ENCODE results near the gene TRIM34. TPM values are rescaled to one million over a fixed set of nuclear protein-coding genes. Genes with fewer than 3 reads are reported as not detected.
"Not testable (repeated sequence)": the region's sequence is repeated elsewhere in the genome, so short reads cannot be mapped to it uniquely, and the experiment has no call there.

Gene TRIM34
- total and polyA plus RNA-seq, 2 donors from 2014 or later: 5.9 to 6.7 TPM

- Histone ChIP-seq H3K4me1 (ENCODE audit: control insufficient read depth in 2 of 3, insufficient read depth in 2 of 3, low read depth in 1 of 3, low read length in 3 of 3) (no peaks in the 10 kb centered on the region), H3K27me3 (ENCODE audit: control insufficient read depth, insufficient read depth, low read length) (no peaks in the 10 kb centered on the region), H3K9me3 (ENCODE audit: control insufficient read depth in 2 of 3, insufficient read depth in 1 of 3, low read length in 3 of 3) (no peaks in the 10 kb centered on the region), H3K27ac (ENCODE audit: low read depth in 2 of 2, low read length in 2 of 2) (no peak overlapping the region), H3K4me3 (ENCODE audit: low read length in 3 of 3) (peak overlapping the region in 2 of 3 donors; percentile 87 to 89), H3K9ac (ENCODE audit: low read length in 3 of 3) (no peak overlapping the region), H3K36me3 (ENCODE audit: control insufficient read depth in 2 of 3, insufficient read depth in 3 of 3, low read length in 3 of 3) (no peaks in the 10 kb centered on the region)
- no peak for TF ChIP-seq CTCF (IDR thresholded peaks at IDR 0.05; ENCODE audit: borderline replicate concordance, extremely low read depth, insufficient read depth)
- no peak for FAIRE-seq
- intact Hi-C loops (cut with DNase I): no loop called here
- DNase-seq: no peak
These were observed 26.8 kb upstream of the TRIM34 start for GRCh38 chr11:5597953-5598352.

GRCh38 chr11:5600374-5600851, 24.4 kb upstream of the TRIM34 start:
- Histone ChIP-seq H3K9me3 (ENCODE audit: control insufficient read depth in 2 of 3, insufficient read depth in 1 of 3, low read length in 3 of 3) (no peaks in the 10 kb centered on the region), H3K9ac (ENCODE audit: low read length in 3 of 3) (no peak overlapping the region), H3K4me3 (ENCODE audit: low read length in 3 of 3) (no peak overlapping the region), H3K36me3 (ENCODE audit: control insufficient read depth in 2 of 3, insufficient read depth in 3 of 3, low read length in 3 of 3) (no peaks in the 10 kb centered on the region), H3K4me1 (ENCODE audit: control insufficient read depth in 2 of 3, insufficient read depth in 2 of 3, low read depth in 1 of 3, low read length in 3 of 3) (no peaks in the 10 kb centered on the region), H3K27me3 (ENCODE audit: control insufficient read depth, insufficient read depth, low read length) (no peaks in the 10 kb centered on the region), H3K27ac (ENCODE audit: low read depth in 2 of 2, low read length in 2 of 2) (peak overlapping the region; percentile 1 to 18)
- FAIRE-seq (peak; percentile 67), DNase-seq (peak; percentile 57 to 86 (median 78))
- peak; percentile 86 for TF ChIP-seq CTCF (IDR thresholded peaks at IDR 0.05; ENCODE audit: borderline replicate concordance, extremely low read depth, insufficient read depth)
- intact Hi-C loops (cut with DNase I): no loop called here

GRCh38 chr11:5602791-5603190, 22.0 kb upstream of the TRIM34 start:
- intact Hi-C loops (cut with DNase I); DNase-seq; H3K9ac ChIP-seq (ENCODE audit: low read length in 3 of 3): not testable (repeated sequence)

GRCh38 chr11:5603326-5603725, 21.5 kb upstream of the TRIM34 start:
- no peak for FAIRE-seq
- Histone ChIP-seq H3K4me1 (ENCODE audit: control insufficient read depth in 2 of 3, insufficient read depth in 2 of 3, low read depth in 1 of 3, low read length in 3 of 3) (no peaks in the 10 kb centered on the region), H3K36me3 (ENCODE audit: control insufficient read depth in 2 of 3, insufficient read depth in 3 of 3, low read length in 3 of 3) (peaks cover 0 to 3% (median 0%) of the 10 kb centered on the region in 3 donors), H3K27ac (ENCODE audit: low read depth in 2 of 2, low read length in 2 of 2) (no peak overlapping the region), H3K9ac (ENCODE audit: low read length in 3 of 3) (no peak overlapping the region), H3K4me3 (ENCODE audit: low read length in 3 of 3) (no peak overlapping the region), H3K9me3 (ENCODE audit: control insufficient read depth in 2 of 3, insufficient read depth in 1 of 3, low read length in 3 of 3) (no peaks in the 10 kb centered on the region), H3K27me3 (ENCODE audit: control insufficient read depth, insufficient read depth, low read length) (no peaks in the 10 kb centered on the region)
- DNase-seq: no peak
- intact Hi-C loops (cut with DNase I): no loop called here
- no peak for TF ChIP-seq CTCF (IDR thresholded peaks at IDR 0.05; ENCODE audit: borderline replicate concordance, extremely low read depth, insufficient read depth)

More at GRCh38 chr11:5602791-5603190, 22.0 kb upstream of the TRIM34 start:
- H3K27me3 ChIP-seq (ENCODE audit: control insufficient read depth, insufficient read depth, low read length); H3K4me1 ChIP-seq (ENCODE audit: control insufficient read depth in 2 of 3, insufficient read depth in 2 of 3, low read depth in 1 of 3, low read length in 3 of 3); H3K4me3 ChIP-seq (ENCODE audit: low read length in 3 of 3); H3K9me3 ChIP-seq (ENCODE audit: control insufficient read depth in 2 of 3, insufficient read depth in 1 of 3, low read length in 3 of 3); FAIRE-seq; H3K36me3 ChIP-seq (ENCODE audit: control insufficient read depth in 2 of 3, insufficient read depth in 3 of 3, low read length in 3 of 3); H3K27ac ChIP-seq (ENCODE audit: low read depth in 2 of 2, low read length in 2 of 2): not testable (repeated sequence)

All from kidney (tissue), 14 donors.